GM12865 (cell line): ENCODE results near the gene MDH1.

Source experiments
- DNase-seq: peaks from one replicate; pipeline ENCODE4 v3.0.0; 2010; ENCODE audit warnings: low read depth
- H3K4me3 ChIP-seq: 2 replicates; pipeline ENCODE4 v1.5.1; 2011; ENCODE audit warnings: mild to moderate bottlenecking, low read depth, low read length, control low read depth
- TF ChIP-seq, protein P1 (sequence below): IDR thresholded peaks from 2 replicates; pipeline ENCODE4 v1.5.1; 2011; ENCODE audit warnings: low read length, control low read depth, low read depth, inconsistent platforms; ENCODE audit not compliant: insufficient read depth; ENCODE audit errors: missing control alignments

The MDH1 gene

GRCh38 chr2:63632382-63632781, 43.6 kb downstream of the MDH1 start:
- no peak overlapping the region for H3K4me3 ChIP-seq
- DNase-seq, result no peak

GRCh38 chr2:63639344-63639743, 50.6 kb downstream of the MDH1 start:
- no peak for DNase-seq
- H3K4me3 ChIP-seq, result no peak overlapping the region

More at GRCh38 chr2:63632382-63632781, 43.6 kb downstream of the MDH1 start:
- TF ChIP-seq, protein P1, sequence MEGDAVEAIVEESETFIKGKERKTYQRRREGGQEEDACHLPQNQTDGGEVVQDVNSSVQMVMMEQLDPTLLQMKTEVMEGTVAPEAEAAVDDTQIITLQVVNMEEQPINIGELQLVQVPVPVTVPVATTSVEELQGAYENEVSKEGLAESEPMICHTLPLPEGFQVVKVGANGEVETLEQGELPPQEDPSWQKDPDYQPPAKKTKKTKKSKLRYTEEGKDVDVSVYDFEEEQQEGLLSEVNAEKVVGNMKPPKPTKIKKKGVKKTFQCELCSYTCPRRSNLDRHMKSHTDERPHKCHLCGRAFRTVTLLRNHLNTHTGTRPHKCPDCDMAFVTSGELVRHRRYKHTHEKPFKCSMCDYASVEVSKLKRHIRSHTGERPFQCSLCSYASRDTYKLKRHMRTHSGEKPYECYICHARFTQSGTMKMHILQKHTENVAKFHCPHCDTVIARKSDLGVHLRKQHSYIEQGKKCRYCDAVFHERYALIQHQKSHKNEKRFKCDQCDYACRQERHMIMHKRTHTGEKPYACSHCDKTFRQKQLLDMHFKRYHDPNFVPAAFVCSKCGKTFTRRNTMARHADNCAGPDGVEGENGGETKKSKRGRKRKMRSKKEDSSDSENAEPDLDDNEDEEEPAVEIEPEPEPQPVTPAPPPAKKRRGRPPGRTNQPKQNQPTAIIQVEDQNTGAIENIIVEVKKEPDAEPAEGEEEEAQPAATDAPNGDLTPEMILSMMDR, result no peak

GRCh38 chr2:63642946-63643345, 54.2 kb downstream of the MDH1 start:
- no peak overlapping the region for H3K4me3 ChIP-seq
- no peak for DNase-seq
- TF ChIP-seq, protein P1, result no peak

More at GRCh38 chr2:63639344-63639743, 50.6 kb downstream of the MDH1 start:
- TF ChIP-seq, protein P1, result no peak

DNA sequence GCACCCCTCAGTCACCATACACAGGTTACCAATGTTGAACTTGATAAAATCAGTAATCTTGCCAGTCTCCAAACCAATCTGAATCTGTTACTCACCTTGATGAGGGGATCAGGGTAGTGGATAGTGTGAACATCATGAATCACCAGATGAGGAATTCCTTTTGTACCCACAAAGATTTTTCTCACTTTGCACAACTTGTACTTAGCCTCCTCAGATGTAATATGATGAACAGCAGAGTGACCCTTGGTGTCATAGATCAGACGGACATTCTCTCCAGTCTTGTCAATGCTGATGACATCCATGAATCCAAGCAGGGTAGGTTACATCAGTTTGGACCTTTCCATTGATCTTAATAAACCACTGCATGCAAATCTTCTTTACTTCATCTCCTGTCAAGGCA, 54.7 kb downstream of the MDH1 start:
- H3K4me3 ChIP-seq, result no peak overlapping the region
- TF ChIP-seq, protein P1, result no peak
- no peak for DNase-seq

GRCh38 chr2:63648632-63649031, 59.9 kb downstream of the MDH1 start:
- H3K4me3 ChIP-seq, result no peak overlapping the region
- DNase-seq, result no peak
- TF ChIP-seq, protein P1, result no peak

GRCh38 chr2:63649829-63650228, 61.1 kb downstream of the MDH1 start:
- DNase-seq, result no peak
- H3K4me3 ChIP-seq, result no peak overlapping the region
- TF ChIP-seq, protein P1, result no peak

- TF ChIP-seq, protein P1, result no peak
- H3K4me3 ChIP-seq, result no peak overlapping the region
- no peak for DNase-seq
Measured at GRCh38 chr2:63650756-63651155, 62.0 kb downstream of the MDH1 start.
